ENCODE results near the gene CPNE6. TPM values are rescaled to one million over a fixed set of nuclear protein-coding genes. Genes with fewer than 3 reads are reported as not detected.

The CPNE6 gene
- polyA plus RNA-seq, 1 experiment, result not detected

DNA sequence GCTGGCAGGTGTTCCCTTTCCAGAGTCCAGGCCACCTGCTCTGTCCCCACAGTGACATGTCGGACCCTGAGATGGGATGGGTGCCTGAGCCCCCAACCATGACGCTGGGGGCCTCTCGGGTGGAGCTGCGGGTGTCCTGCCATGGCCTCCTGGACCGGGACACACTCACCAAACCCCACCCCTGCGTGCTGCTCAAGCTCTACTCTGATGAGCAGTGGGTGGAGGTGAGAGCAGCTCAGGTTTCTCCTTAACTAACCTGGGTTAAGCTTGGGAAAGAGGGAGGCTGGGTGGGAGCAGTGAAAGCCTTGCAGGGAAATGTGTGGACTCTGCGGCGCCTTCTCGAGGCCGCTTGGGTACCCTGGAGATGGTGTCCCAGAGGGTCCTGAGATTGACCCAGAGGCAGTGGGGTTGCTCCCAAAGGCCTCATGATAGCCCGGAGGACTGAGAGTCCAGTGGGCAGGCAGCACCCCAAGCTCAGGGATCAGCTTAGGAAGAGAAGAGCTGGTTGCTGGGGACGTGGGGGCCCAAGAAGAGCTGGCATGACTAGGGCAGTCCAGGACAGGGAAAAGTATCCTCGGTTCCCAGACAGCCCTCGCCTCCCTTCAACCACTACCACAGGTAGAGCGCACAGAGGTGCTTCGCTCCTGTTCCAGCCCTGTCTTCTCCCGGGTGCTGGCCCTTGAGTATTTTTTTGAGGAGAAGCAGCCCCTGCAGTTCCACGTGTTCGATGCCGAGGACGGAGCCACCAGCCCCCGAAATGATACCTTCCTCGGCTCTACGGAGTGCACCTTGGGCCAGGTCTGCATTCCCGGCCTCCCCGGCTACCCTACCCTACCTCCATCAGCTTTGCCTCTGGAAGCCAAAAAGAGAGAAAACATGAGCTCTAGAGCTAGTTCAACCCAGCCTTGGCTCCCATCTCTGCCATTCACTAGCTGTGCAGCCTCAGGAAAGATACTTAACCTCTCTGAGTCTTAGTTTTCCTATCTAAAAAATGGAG, 1.8 kb downstream of the CPNE6 start:
- ChIA-PET POLR2A (no interaction called here), CTCF (interaction anchor here (1.0 to 2.7 kb wide), 5 partner anchors 15 to 19 kb away, joined by 3 to 11 read pairs (median 6); no protein-coding TSS in a partner anchor)
- TF ChIP-seq, protein P1, sequence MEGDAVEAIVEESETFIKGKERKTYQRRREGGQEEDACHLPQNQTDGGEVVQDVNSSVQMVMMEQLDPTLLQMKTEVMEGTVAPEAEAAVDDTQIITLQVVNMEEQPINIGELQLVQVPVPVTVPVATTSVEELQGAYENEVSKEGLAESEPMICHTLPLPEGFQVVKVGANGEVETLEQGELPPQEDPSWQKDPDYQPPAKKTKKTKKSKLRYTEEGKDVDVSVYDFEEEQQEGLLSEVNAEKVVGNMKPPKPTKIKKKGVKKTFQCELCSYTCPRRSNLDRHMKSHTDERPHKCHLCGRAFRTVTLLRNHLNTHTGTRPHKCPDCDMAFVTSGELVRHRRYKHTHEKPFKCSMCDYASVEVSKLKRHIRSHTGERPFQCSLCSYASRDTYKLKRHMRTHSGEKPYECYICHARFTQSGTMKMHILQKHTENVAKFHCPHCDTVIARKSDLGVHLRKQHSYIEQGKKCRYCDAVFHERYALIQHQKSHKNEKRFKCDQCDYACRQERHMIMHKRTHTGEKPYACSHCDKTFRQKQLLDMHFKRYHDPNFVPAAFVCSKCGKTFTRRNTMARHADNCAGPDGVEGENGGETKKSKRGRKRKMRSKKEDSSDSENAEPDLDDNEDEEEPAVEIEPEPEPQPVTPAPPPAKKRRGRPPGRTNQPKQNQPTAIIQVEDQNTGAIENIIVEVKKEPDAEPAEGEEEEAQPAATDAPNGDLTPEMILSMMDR (IDR thresholded peaks at IDR 0.05; ENCODE audit: insufficient read depth, low read depth, low read length), result no peak
- Histone ChIP-seq H3K4me3 (ENCODE audit: low read depth, low read length) (no peak overlapping the region), H3K27me3 (ENCODE audit: control insufficient read depth, insufficient read depth, low read length) (peaks cover 19% of the 10 kb centered on the region), H3K36me3 (ENCODE audit: control insufficient read depth, insufficient read depth, low read length) (no peaks in the 10 kb centered on the region)
- no peak for DNase-seq (ENCODE audit: low read depth)

DNA sequence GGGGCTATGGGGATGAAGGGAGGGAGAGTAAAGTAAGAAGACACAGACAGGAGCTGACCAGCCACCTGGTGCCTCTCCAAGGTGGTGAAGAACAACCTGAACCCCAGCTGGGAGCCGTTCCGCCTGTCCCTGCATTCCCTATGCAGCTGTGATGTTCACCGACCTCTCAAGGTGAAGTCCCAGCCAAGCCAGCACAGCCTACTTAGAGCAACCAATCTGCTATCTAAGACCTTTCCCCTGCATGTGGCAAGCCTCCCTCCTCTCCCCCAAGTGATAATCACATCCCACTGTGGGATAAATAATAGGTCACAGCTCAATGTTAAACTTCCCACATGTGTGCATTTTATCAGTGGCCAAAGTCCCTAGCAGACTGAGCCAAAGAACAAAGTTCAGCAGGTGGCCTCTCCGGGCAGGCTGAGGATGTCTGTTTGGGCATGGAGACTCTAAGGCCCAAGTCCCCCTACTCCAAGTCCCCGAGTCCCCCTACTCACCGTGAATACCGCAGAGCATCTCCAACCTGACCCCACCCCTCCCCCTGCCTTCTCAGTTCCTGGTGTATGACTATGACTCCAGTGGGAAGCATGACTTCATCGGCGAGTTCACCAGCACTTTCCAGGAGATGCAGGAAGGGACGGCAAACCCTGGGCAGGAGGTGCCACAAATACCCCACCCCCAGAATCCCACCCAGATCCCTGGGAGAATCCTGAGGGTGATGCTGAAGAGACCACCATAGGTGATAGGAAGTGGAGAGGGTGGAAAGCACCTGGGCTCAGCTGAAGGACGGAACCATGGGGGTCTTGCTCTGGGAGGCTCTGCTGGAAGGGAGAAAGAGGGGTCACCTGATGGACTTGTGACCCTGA, 3.5 kb downstream of the CPNE6 start:
- peaks cover 24% of the 10 kb centered on the region for H3K27me3 ChIP-seq (ENCODE audit: control insufficient read depth, insufficient read depth, low read length)
- POLR2A ChIA-PET, result no interaction called here

DNA sequence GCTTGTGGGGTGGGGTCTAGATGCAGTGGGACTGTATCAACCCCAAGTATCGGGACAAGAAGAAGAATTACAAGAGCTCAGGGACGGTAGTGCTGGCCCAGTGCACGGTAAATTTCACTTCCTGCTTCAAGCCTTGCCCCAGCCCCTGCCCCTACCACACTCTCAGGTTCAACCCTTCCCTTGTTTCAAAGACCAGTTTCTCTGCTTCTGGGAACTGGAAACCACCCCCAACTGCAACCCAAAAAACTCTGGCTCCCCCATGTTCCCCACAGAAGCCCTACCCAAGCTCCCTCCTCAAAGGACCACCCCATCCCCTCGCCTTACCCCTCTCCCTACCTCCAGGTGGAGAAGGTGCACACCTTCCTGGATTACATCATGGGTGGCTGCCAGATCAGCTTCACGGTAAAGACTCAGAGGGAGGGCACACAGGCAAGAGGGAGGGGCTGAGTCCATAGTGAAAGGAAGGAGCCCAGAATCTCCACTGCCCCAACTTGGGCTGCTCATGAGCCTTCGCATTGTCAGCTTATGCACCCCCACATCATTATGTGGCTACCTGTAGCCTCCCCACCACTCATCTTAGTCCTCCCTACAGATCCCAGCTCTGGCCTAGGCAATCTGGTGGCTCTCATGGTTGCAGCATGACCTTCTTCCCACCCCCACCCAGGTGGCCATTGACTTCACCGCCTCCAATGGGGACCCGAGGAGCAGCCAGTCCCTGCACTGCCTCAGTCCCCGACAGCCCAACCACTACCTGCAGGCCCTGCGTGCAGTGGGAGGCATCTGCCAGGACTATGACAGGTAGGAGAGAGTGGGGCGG, 4.3 kb downstream of the CPNE6 start:
- CTCF ChIA-PET, result interaction anchor here (1.2 to 2.7 kb wide), 5 partner anchors 9 to 40 kb away, joined by 3 to 10 read pairs (median 5); no protein-coding TSS in a partner anchor
- POLR2A ChIA-PET, result no interaction called here
- peaks cover 22% of the 10 kb centered on the region for H3K27me3 ChIP-seq (ENCODE audit: control insufficient read depth, insufficient read depth, low read length)
- H3K36me3 ChIP-seq (ENCODE audit: control insufficient read depth, insufficient read depth, low read length), result no peaks in the 10 kb centered on the region
- DNase-seq (ENCODE audit: low read depth), result no peak
- TF ChIP-seq, protein P1 (IDR thresholded peaks at IDR 0.05; ENCODE audit: insufficient read depth, low read depth, low read length), result no peak
- H3K4me3 ChIP-seq (ENCODE audit: low read depth, low read length), result no peak overlapping the region

More for the DNA sequence above, 3.5 kb downstream of the CPNE6 start:
- CTCF ChIA-PET, result interaction anchor here (0.7 to 2.7 kb wide), 7 partner anchors 15 to 119 kb away, joined by 3 to 11 read pairs (median 5); no protein-coding TSS in a partner anchor
- no peak for DNase-seq (ENCODE audit: low read depth)
- Histone ChIP-seq H3K4me3 (ENCODE audit: low read depth, low read length) (no peak overlapping the region), H3K36me3 (ENCODE audit: control insufficient read depth, insufficient read depth, low read length) (no peaks in the 10 kb centered on the region)
- TF ChIP-seq, protein P1 (IDR thresholded peaks at IDR 0.05; ENCODE audit: insufficient read depth, low read depth, low read length), result no peak

DNA sequence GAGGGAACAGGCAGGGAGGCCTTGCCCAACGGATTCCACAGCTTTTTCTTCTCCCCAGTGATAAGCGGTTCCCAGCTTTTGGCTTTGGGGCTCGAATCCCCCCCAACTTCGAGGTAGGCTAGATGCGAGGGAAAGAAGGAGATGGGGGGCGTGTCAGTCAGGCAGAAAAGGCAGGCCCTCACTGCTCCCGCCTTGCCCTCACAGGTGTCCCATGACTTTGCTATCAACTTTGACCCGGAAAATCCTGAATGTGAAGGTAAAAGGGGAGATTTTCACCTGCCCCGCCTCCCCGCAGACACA, 4.9 kb downstream of the CPNE6 start:
- ChIA-PET POLR2A (no interaction called here), CTCF (interaction anchor here (0.7 to 2.7 kb wide), 5 partner anchors 7 to 18 kb away, joined by 3 to 10 read pairs (median 5); no protein-coding TSS in a partner anchor)
- TF ChIP-seq, protein P1 (IDR thresholded peaks at IDR 0.05; ENCODE audit: insufficient read depth, low read depth, low read length), result no peak
- no peak overlapping the region for H3K4me3 ChIP-seq (ENCODE audit: low read depth, low read length)
- DNase-seq (ENCODE audit: low read depth), result no peak
- H3K36me3 ChIP-seq (ENCODE audit: control insufficient read depth, insufficient read depth, low read length), result no peaks in the 10 kb centered on the region
- peaks cover 25% of the 10 kb centered on the region for H3K27me3 ChIP-seq (ENCODE audit: control insufficient read depth, insufficient read depth, low read length)

Measured in BJ (cell line).